RPMI8226 (cell line): ENCODE measurements around the gene CTNNA3.

Experiments
- DNase-seq: peaks from one replicate; pipeline ENCODE4 v3.0.0-alpha.2; 2015

CTNNA3 gene

GRCh38 chr10:67098461-67098860 is 597.5 kb downstream of the CTNNA3 start:
- no peak for DNase-seq

- no peak for DNase-seq
Measured at GRCh38 chr10:67095531-67095930, 600.5 kb downstream of the CTNNA3 start.

- DNase-seq, result no peak
Measured at GRCh38 chr10:67088036-67088435, 608.0 kb downstream of the CTNNA3 start.

GRCh38 chr10:67087135-67087425 is 608.9 kb downstream of the CTNNA3 start:
- no peak for DNase-seq

GRCh38 chr10:67086327-67087134 is 609.5 kb downstream of the CTNNA3 start:
- DNase-seq, result peak; percentile 16

- DNase-seq, result peak; percentile 61
Measured at GRCh38 chr10:67079126-67079525, 616.9 kb downstream of the CTNNA3 start.

GRCh38 chr10:67077376-67077775 is 618.6 kb downstream of the CTNNA3 start:
- DNase-seq, result no peak

GRCh38 chr10:67076144-67076543 is 619.9 kb downstream of the CTNNA3 start:
- peak; percentile 40 for DNase-seq

- peak; percentile 83 for DNase-seq
Measured at GRCh38 chr10:67075491-67075971, 620.5 kb downstream of the CTNNA3 start.

GRCh38 chr10:67072654-67073053 is 623.3 kb downstream of the CTNNA3 start:
- no peak for DNase-seq

- DNase-seq, result no peak
Measured at GRCh38 chr10:67050415-67050814, 645.6 kb downstream of the CTNNA3 start.

- DNase-seq, result no peak
Measured at GRCh38 chr10:67049988-67050387, 646.0 kb downstream of the CTNNA3 start.

- DNase-seq, result no peak
Measured at GRCh38 chr10:67046507-67046906, 649.5 kb downstream of the CTNNA3 start.

GRCh38 chr10:67045404-67045803 is 650.6 kb downstream of the CTNNA3 start:
- DNase-seq, result no peak

- no peak for DNase-seq
Measured at GRCh38 chr10:67043041-67043440, 653.0 kb downstream of the CTNNA3 start.

- DNase-seq, result peak; percentile 75
Measured at GRCh38 chr10:67036808-67037207, 659.2 kb downstream of the CTNNA3 start.

GRCh38 chr10:67033878-67034277 is 662.1 kb downstream of the CTNNA3 start:
- DNase-seq, result peak; percentile 39

- no peak for DNase-seq
Measured at GRCh38 chr10:67022099-67022498, 673.9 kb downstream of the CTNNA3 start.

GRCh38 chr10:67017218-67017617 is 678.8 kb downstream of the CTNNA3 start:
- no peak for DNase-seq

- DNase-seq, result peak; percentile 44
Measured at GRCh38 chr10:67015225-67015624, 680.8 kb downstream of the CTNNA3 start.

- peak; percentile 90 for DNase-seq
Measured at GRCh38 chr10:67011981-67012380, 684.0 kb downstream of the CTNNA3 start.

GRCh38 chr10:67011480-67011879 is 684.5 kb downstream of the CTNNA3 start:
- no peak for DNase-seq

- peak; percentile 80 for DNase-seq
Measured at GRCh38 chr10:67005981-67006380, 690.0 kb downstream of the CTNNA3 start.

GRCh38 chr10:67004690-67005089 is 691.3 kb downstream of the CTNNA3 start:
- DNase-seq, result no peak
